ENCODE results near the gene SMIM23.
"Not testable (repeated sequence)": the region's sequence is repeated elsewhere in the genome, so short reads cannot be mapped to it uniquely, and the experiment has no call there.

The SMIM23 gene

GRCh38 chr5:171773106-171773505, 12.5 kb upstream of the SMIM23 start:
- no peak for DNase-seq (ENCODE audit: low read depth, low spot score)

GRCh38 chr5:171774418-171774817, 11.2 kb upstream of the SMIM23 start:
- DNase-seq (ENCODE audit: low read depth, low spot score): no peak

DNA sequence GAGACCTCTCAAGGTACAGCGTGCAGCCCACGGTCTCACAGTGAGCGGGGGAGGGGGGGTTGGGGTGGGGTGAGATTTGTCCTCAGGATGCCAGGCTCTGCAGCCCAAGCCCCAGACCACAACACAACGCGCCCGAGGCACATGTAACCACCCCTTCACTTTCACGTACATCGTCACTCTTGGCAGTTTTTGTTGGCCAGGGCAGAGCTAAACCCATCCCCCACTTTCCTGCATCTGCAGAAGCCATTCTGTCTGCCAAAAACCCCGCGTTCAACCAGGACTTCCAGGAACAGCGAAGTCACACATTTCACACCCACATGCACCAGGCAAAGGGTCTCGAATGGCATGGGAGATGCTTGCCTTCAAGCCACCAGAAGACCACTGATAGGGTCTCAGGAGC, 9.4 kb upstream of the SMIM23 start:
- DNase-seq (ENCODE audit: low read depth, low spot score): no peak

DNA sequence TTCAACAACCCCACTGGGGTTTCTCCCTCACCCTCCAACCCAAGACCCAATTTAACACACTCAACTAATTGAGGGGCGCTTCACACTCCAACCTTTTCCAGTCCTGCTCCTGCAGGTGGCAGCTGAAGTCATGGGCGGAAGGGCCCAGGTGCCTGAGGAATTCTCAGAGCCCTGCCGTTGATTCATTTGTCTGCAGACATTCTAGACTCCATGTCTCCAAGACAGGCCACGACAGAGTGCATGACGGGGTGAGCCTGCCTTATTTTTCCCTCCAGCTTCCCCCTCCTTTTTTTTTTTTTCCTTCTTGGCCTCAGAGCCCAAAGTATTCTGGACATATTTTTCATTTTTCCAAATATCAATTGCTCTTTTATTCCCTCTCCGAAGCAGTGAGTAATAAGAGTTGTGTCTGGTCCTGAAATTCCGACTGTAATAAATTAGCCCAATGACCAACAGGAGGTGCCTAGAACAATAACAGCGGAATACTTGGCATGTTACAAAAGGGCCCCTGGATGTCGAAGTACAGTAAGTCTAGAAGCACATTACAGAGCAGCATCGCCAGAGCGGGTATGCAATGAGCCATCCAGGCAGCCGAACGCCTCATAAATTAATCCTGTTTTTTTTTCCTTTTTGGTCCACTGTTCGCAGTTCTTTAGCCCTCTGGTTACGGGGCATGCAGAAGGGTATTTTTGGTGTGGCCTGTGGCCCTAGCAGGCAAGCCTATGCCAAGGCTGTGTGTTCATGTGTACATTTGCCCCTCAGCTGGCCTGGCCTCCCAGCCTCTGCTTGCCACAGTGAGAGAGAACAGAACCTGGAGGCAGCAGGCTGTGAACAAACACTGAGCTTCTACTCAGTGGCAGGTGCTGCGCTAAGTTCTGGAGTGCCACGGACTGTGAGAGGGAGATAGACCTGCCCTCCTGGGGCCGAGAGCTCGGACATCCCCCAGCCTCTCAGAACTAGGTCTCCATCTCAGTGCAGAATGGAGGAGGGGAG, 8.6 kb upstream of the SMIM23 start:
- DNase-seq (ENCODE audit: low read depth, low spot score): no peak

GRCh38 chr5:171781744-171782143, 3.9 kb upstream of the SMIM23 start:
- DNase-seq (ENCODE audit: low read depth, low spot score): not testable (repeated sequence)

DNA sequence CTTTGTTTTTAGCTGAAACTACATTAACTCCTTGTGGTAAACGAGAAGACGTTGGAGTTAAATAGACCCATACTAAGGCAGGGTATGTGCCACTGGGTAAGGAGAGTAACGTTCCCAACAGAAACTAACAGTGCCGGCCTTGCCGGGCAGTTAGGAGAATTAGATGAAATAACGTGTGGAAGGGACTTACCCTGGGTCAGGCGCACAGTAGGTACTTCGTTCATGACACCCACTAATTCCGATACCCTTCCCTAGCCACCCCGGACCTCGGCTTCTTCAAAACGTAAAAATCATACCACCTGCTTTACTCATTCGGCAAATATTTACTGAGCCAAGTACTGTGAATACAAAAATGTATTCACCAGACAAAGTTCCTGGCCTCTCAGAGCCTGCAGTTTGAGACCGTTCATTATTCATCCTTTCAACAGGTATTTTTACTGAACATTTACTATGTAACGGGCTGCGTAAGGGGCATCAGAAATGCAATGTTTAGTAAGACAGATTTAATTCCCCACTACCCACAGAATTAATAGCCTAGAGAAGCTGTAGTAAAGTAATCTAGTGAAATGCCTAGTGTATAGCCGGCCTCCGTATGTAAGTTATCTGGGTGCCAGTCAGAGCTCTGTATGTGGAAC, 3.2 kb upstream of the SMIM23 start:
- DNase-seq (ENCODE audit: low read depth, low spot score): no peak

GRCh38 chr5:171783051-171783450, 2.6 kb upstream of the SMIM23 start:
- no peak for DNase-seq (ENCODE audit: low read depth, low spot score)

- no peak for DNase-seq (ENCODE audit: low read depth, low spot score)
Measured at GRCh38 chr5:171789353-171789752, 3.7 kb downstream of the SMIM23 start.

DNA sequence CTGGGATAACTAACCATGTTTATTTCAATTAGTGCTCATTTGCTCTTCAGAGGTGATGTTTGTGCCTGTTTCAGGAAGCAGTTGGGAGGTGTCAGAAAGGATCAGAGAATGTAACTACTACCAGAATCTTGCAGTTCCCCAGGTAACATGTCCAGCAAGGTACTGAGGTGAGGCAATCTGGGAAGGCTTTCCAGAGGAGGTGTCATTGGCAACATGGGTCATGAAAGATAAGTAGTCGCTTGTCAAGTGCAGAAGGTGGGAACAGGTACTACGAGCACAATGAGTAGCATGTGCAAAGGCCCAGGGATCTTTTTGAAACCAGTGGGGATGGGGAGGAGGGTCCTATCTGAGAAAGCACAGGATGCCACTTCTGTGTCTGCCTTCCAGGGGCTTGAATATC, 4.8 kb downstream of the SMIM23 start:
- no peak for DNase-seq (ENCODE audit: low read depth, low spot score)

GRCh38 chr5:171794470-171794960, 8.9 kb downstream of the SMIM23 start:
- no peak for DNase-seq (ENCODE audit: low read depth, low spot score)

- no peak for DNase-seq (ENCODE audit: low read depth, low spot score)
Measured at GRCh38 chr5:171795381-171795780, 9.8 kb downstream of the SMIM23 start.

- no peak for DNase-seq (ENCODE audit: low read depth, low spot score)
Measured at GRCh38 chr5:171796436-171796835, 10.8 kb downstream of the SMIM23 start.

DNA sequence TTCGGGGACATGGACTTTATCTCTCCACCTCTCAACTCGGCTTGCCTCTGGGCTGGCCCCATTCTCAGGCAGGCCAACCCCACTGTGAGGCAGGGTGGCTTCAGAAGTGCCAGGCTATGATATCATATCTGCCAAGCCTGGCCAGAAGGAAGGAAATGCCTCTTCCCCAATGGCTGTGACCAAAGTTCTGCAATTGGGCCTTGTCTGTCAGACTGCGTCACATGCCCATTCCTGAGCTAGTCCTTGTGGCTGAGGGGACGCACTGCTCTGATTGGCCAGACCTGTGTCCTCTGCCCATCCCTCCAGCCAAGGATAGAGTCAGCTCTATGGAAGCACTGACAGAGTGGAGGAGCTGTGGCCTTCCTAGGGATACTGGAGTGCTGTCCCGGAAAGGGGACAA, 11.9 kb downstream of the SMIM23 start:
- DNase-seq (ENCODE audit: low read depth, low spot score): no peak

DNA sequence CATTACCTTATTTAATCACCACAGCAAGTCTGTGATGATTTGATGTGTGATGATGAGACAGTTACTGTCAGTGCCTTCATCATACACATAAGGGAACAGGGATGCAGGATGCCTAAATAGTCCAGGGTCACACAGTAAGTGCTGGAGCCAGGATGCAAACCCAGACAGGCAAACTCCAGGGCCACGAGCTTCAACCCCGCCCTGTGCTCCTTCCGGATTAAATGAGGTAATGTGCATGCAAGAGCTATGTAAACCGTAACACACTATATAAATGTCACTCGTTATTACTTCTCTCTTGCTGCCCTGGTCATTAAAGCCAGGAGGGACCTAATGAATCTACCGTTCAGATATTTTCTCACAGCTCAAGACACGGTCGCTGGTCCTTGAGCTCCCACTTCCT, 12.8 kb downstream of the SMIM23 start:
- DNase-seq (ENCODE audit: low read depth, low spot score): no peak

GRCh38 chr5:171801839-171802238, 16.2 kb downstream of the SMIM23 start:
- DNase-seq (ENCODE audit: low read depth, low spot score): no peak

DNA sequence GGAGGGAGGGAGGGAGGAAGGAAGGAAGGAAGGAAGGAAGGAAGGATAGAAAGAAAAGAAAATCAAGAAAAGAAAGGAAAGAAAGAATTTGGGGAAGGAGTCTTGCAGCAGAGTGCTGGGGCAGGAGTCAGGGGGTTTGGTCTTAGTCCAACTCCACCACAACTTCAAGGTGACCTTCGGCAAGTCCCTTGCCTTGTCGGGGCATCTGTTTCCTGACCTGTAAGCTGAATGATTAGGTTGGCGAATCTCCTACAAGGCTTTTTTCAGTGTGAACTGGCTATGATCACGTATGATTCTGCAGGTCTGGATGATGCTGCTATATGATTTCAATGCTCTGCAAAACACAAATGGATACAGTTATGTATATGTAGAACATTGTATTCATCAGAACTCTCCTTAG, 20.1 kb downstream of the SMIM23 start:
- no peak for DNase-seq (ENCODE audit: low read depth, low spot score)

DNA sequence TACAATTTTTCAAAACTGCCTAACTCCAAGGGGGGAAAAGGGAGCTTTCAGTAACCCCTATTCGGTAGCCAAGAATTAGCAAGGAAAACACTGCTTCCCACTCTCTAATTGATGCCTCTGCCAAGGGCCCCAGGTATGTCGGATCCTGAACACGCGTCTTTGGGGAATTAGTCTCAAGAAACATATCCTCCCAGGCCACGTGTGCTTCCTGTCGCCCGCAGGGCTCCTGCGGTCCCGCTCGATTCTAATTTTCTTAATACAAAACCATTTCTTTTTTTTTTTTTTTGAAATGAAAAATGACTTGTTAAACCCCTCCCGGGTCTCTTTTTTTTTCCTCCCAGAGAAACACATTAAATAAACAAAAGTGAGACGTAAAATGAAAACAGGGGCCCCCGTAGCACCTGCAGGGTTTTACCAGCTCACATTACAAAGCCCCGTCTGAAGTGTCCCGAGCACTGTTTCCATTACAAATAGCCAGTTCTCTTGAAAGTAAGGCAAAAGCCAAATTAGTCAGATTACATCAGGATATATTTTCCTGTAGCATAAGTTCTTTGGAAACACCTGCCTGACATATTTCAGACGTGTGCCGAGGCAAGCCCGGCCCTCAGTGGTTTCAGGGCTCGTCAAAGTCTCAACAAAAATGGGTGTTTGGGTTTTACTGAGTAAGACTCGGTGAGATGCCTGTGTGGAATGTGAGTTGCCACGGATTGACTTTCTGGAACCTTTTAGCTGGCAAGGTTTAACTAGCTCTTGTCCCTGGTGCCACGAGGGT, 21.5 kb downstream of the SMIM23 start:
- DNase-seq (ENCODE audit: low read depth, low spot score): no peak

DNA sequence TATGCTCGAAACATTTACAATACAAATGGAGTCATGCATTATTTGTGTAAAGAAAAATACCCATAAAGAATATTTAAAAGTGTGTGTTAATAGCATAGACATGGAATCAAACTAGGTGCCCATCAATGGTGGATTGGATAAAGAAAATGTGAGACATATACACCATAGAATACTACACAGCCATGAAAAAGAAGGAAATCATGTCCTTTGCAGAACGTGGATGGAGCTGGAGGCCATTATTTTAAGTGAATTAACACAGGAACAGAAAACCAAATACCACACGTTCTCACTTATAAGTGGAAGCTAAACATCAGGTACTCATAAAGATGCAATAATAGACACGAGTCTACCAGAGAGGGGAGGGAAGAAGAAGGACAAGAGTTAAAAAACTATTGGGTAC, 22.8 kb downstream of the SMIM23 start:
- no peak for DNase-seq (ENCODE audit: low read depth, low spot score)

DNA sequence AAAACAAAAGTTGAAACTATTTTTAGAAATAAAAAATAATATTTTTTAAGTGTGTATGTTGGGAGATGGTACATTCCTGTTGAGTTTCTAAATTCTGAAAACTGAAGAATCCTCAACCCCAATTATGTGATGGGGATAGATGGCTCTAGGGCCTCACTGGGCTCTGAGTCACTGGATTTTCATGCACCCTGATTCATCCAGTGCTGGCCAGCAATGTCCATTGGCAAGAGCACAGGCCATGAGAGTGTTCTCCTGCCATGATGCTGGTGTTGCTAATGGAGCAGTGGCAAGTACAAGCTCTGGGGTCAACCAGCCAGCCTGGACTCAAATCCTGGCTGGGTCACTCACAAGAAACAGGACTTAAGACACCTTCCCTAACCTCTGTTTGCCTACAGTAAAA, 23.3 kb downstream of the SMIM23 start:
- DNase-seq (ENCODE audit: low read depth, low spot score): no peak

DNA sequence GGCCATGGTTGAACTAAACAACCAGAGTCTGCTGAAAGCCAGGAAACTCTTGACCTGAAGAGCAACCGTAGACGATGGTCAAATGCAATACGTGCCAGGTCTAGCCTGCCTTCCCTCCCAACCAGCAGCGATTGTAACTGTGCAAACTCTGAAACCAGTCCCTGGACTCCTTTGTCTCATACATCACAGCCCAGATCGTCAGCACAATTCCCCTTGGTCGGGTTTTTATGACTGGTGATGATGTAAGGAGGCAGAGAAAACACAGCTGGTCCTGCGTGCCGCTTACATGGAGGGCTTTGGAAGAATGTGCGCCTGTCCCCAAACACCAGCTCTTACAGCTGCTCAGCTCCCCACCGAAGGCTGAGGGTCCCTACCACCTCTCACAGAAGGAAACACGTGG, 24.6 kb downstream of the SMIM23 start:
- DNase-seq (ENCODE audit: low read depth, low spot score): no peak

- DNase-seq (ENCODE audit: low read depth, low spot score): no peak
Measured at GRCh38 chr5:171813270-171813669, 27.7 kb downstream of the SMIM23 start.

Data from smooth muscle cell of the brain vasculature (primary cell).